DOHH2 (cell line): ENCODE data around the gene TRIM32.
A peak's percentile ranks its signal among the peaks of the same experiment; 100 is the strongest.

Experiments
- H3F3A ChIP-seq: fragments of 200-600 bp; sonication (generic), shearing (Covaris generic); 2 replicates; pipeline ENCODE4 v1.6.0; 2016; ENCODE audit warnings: antibody characterized with exemption, mild to moderate bottlenecking; ENCODE audit not compliant: control insufficient read depth, insufficient read depth
- H3K27ac ChIP-seq: fragments of 200-600 bp; sonication (generic); 2 replicates; pipeline ENCODE4 v1.5.1; 2014; ENCODE audit warnings: low read depth, mild to moderate bottlenecking, low read length, moderate library complexity
- H3K27me3 ChIP-seq: fragments of 200-600 bp; sonication (generic); 2 replicates; pipeline ENCODE4 v1.6.1; 2014; ENCODE audit warnings: mild to moderate bottlenecking, low read length, mixed read lengths; ENCODE audit not compliant: control insufficient read depth
- H3K36me3 ChIP-seq: fragments of 200-600 bp; sonication (generic); 2 replicates; pipeline ENCODE4 v1.6.1; 2014; ENCODE audit warnings: mild to moderate bottlenecking, low read length, moderate library complexity, mixed read lengths; ENCODE audit not compliant: control insufficient read depth
- H3K4me1 ChIP-seq: fragments of 200-600 bp; sonication (generic); 2 replicates; pipeline ENCODE4 v1.6.1; 2014; ENCODE audit warnings: mild to moderate bottlenecking, low read length, mixed read lengths; ENCODE audit not compliant: control insufficient read depth
- H3K4me2 ChIP-seq: fragments of 200-600 bp; sonication (generic); 2 replicates; pipeline ENCODE4 v1.6.0; 2014; ENCODE audit warnings: mild to moderate bottlenecking, low read length, moderate library complexity
- H3K4me3 ChIP-seq: fragments of 200-600 bp; sonication (generic); 2 replicates; pipeline ENCODE4 v1.5.1; 2014; ENCODE audit warnings: mild to moderate bottlenecking, low read length, mixed read lengths
- H3K79me2 ChIP-seq: fragments of 200-600 bp; sonication (generic); 2 replicates; pipeline ENCODE4 v1.6.1; 2014; ENCODE audit warnings: mild to moderate bottlenecking, low read length, mixed read lengths; ENCODE audit not compliant: control insufficient read depth
- H3K9me2 ChIP-seq: fragments of 200-600 bp; sonication (generic); replicated peaks from 2 replicates; pipeline ENCODE4 v1.6.1; 2014; ENCODE audit warnings: mild to moderate bottlenecking, low read length, mixed read lengths; ENCODE audit not compliant: control insufficient read depth
- H3K9me3 ChIP-seq: fragments of 200-600 bp; sonication (generic); 2 replicates; pipeline ENCODE4 v1.6.1; 2014; ENCODE audit warnings: antibody characterized with exemption, low read length, mixed read lengths; ENCODE audit not compliant: control insufficient read depth, insufficient read depth
- H4K20me1 ChIP-seq: fragments of 200-600 bp; sonication (generic); 2 replicates; pipeline ENCODE4 v1.6.0; 2014; ENCODE audit warnings: low read depth, mild to moderate bottlenecking, antibody characterized with exemption, low read length, moderate library complexity; ENCODE audit not compliant: control insufficient read depth, insufficient read depth
- EZH2phosphoT487 ChIP-seq: fragments of 200-600 bp; sonication (generic); IDR thresholded peaks from 2 replicates; pipeline ENCODE4 v1.6.1; 2017; ENCODE audit warnings: borderline replicate concordance, mild to moderate bottlenecking, antibody characterized with exemption, low read length, moderate library complexity, mixed read lengths
- TF ChIP-seq, protein P1 (sequence below): fragments of 200-600 bp; sonication (generic); IDR thresholded peaks from one replicate; pipeline ENCODE4 v1.5.1; 2014; ENCODE audit warnings: antibody characterized with exemption, mild to moderate bottlenecking, low read depth, low read length; ENCODE audit not compliant: poor library complexity, severe bottlenecking

The TRIM32 gene

DNA sequence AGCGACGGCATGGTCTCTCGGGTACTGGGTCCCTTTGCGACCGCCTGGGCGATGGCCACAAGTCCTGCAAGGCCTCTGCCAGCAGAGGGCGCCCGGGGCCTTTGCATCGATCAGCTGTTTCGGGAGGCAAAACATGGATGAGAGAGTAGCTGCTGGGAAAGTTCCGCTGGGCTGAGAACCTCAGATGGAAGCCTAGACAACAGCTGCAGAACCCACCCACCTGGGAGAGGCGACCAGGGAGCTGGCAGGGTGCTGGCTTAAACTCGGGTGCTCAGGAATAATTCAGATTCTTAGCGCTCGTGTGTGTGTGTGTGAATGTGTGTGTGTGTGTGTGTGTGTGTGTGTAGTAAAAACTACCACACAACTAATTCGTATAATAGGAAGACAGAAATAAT, 50.0 kb downstream of the TRIM32 start:
- TF ChIP-seq, protein P1, sequence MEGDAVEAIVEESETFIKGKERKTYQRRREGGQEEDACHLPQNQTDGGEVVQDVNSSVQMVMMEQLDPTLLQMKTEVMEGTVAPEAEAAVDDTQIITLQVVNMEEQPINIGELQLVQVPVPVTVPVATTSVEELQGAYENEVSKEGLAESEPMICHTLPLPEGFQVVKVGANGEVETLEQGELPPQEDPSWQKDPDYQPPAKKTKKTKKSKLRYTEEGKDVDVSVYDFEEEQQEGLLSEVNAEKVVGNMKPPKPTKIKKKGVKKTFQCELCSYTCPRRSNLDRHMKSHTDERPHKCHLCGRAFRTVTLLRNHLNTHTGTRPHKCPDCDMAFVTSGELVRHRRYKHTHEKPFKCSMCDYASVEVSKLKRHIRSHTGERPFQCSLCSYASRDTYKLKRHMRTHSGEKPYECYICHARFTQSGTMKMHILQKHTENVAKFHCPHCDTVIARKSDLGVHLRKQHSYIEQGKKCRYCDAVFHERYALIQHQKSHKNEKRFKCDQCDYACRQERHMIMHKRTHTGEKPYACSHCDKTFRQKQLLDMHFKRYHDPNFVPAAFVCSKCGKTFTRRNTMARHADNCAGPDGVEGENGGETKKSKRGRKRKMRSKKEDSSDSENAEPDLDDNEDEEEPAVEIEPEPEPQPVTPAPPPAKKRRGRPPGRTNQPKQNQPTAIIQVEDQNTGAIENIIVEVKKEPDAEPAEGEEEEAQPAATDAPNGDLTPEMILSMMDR: peak; percentile 94
- no peak for TF ChIP-seq EZH2phosphoT487
- no peaks in the 10 kb centered on the region for H3F3A ChIP-seq
- H4K20me1 ChIP-seq: no peaks in the 10 kb centered on the region
- H3K4me1 ChIP-seq: no peaks in the 10 kb centered on the region
- no peaks in the 10 kb centered on the region for H3K79me2 ChIP-seq
- no peaks in the 10 kb centered on the region for H3K9me2 ChIP-seq
- no peak overlapping the region for H3K4me2 ChIP-seq
- no peaks in the 10 kb centered on the region for H3K9me3 ChIP-seq
- H3K27ac ChIP-seq: no peak overlapping the region
- no peaks in the 10 kb centered on the region for H3K36me3 ChIP-seq
- no peak overlapping the region for H3K4me3 ChIP-seq
- no peaks in the 10 kb centered on the region for H3K27me3 ChIP-seq

- Histone ChIP-seq H3K36me3 (no peaks in the 10 kb centered on the region), H3K4me2 (no peak overlapping the region)
- TF ChIP-seq, protein P1: no peak
- TF ChIP-seq EZH2phosphoT487: no peak
Observed at GRCh38 chr9:116741086-116741740, 54.1 kb downstream of the TRIM32 start.

DNA sequence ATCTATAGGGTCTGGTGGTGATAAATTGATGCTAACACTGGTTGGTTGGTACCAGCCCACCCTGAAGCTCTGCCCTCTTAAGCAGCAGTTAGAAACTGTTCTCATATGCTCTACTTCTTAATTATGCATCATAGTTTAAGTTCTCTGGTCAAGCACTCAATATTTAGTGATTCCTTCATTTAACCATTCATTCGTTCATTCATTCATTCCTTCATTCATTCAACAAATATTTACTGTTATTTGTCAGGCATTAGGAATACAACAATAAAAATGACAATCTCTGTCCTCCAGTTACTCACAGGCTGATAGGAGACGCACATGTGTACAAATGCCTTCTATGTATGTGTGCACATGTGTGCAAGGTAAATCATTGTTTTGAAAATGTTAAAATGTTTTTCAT, 54.6 kb downstream of the TRIM32 start:
- H4K20me1 ChIP-seq: no peaks in the 10 kb centered on the region
- no peaks in the 10 kb centered on the region for H3K36me3 ChIP-seq
- TF ChIP-seq, protein P1: no peak
- no peak for TF ChIP-seq EZH2phosphoT487
- no peaks in the 10 kb centered on the region for H3K27me3 ChIP-seq
- no peaks in the 10 kb centered on the region for H3F3A ChIP-seq
- no peaks in the 10 kb centered on the region for H3K4me1 ChIP-seq
- H3K4me3 ChIP-seq: no peak overlapping the region
- H3K9me3 ChIP-seq: no peaks in the 10 kb centered on the region
- no peaks in the 10 kb centered on the region for H3K79me2 ChIP-seq
- no peak overlapping the region for H3K27ac ChIP-seq
- H3K4me2 ChIP-seq: no peak overlapping the region
- no peaks in the 10 kb centered on the region for H3K9me2 ChIP-seq

More at GRCh38 chr9:116741086-116741740, 54.1 kb downstream of the TRIM32 start:
- Histone ChIP-seq H3F3A (no peaks in the 10 kb centered on the region), H4K20me1 (no peaks in the 10 kb centered on the region), H3K4me3 (no peak overlapping the region), H3K9me3 (no peaks in the 10 kb centered on the region), H3K27me3 (no peaks in the 10 kb centered on the region), H3K79me2 (no peaks in the 10 kb centered on the region), H3K4me1 (no peaks in the 10 kb centered on the region), H3K9me2 (no peaks in the 10 kb centered on the region), H3K27ac (no peak overlapping the region)
